Measurements from ENCODE around the gene STK10. TPM values are rescaled to one million over a fixed set of nuclear protein-coding genes. Genes with fewer than 3 reads are reported as not detected.

Gene STK10
- total and polyA plus RNA-seq, 9 of the 15 experiments (the other 6 are each of a cell fraction or from before 2014, with no cell fraction given) = 0.30 to 6.7 (median 2.4) TPM

- TF ChIP-seq, protein P1, sequence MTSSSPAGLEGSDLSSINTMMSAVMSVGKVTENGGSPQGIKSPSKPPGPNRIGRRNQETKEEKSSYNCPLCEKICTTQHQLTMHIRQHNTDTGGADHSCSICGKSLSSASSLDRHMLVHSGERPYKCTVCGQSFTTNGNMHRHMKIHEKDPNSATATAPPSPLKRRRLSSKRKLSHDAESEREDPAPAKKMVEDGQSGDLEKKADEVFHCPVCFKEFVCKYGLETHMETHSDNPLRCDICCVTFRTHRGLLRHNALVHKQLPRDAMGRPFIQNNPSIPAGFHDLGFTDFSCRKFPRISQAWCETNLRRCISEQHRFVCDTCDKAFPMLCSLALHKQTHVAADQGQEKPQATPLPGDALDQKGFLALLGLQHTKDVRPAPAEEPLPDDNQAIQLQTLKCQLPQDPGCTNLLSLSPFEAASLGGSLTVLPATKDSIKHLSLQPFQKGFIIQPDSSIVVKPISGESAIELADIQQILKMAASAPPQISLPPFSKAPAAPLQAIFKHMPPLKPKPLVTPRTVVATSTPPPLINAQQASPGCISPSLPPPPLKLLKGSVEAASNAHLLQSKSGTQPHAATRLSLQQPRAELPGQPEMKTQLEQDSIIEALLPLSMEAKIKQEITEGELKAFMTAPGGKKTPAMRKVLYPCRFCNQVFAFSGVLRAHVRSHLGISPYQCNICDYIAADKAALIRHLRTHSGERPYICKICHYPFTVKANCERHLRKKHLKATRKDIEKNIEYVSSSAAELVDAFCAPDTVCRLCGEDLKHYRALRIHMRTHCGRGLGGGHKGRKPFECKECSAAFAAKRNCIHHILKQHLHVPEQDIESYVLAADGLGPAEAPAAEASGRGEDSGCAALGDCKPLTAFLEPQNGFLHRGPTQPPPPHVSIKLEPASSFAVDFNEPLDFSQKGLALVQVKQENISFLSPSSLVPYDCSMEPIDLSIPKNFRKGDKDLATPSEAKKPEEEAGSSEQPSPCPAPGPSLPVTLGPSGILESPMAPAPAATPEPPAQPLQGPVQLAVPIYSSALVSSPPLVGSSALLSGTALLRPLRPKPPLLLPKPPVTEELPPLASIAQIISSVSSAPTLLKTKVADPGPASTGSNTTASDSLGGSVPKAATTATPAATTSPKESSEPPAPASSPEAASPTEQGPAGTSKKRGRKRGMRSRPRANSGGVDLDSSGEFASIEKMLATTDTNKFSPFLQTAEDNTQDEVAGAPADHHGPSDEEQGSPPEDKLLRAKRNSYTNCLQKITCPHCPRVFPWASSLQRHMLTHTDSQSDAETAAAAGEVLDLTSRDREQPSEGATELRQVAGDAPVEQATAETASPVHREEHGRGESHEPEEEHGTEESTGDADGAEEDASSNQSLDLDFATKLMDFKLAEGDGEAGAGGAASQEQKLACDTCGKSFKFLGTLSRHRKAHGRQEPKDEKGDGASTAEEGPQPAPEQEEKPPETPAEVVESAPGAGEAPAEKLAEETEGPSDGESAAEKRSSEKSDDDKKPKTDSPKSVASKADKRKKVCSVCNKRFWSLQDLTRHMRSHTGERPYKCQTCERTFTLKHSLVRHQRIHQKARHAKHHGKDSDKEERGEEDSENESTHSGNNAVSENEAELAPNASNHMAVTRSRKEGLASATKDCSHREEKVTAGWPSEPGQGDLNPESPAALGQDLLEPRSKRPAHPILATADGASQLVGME (CRISPR knock-in tag; IDR thresholded peaks at IDR 0.05) = no peak
- TF ChIP-seq TAF1 (IDR thresholded peaks at IDR 0.05; ENCODE audit: control insufficient read depth, extremely low read depth, insufficient read depth, low read length, severe bottlenecking) = no peak
- TF ChIP-seq RFX5 (IDR thresholded peaks at IDR 0.05; ENCODE audit: low read depth, low read length) = no peak
- 0 out of 2 replicates have a peak, but pooled peaks have one; percentile 15 for TF ChIP-seq RB1 (IDR thresholded peaks at IDR 0.05; ENCODE audit: low read depth)
- TF ChIP-seq XRCC4 (IDR thresholded peaks at IDR 0.05; ENCODE audit: extremely low read depth, insufficient read depth, insufficient read length) = no peak
- peak; percentile 38; the same call in 1 of the 2 replicates for TF ChIP-seq EGR1 (conservative IDR thresholded peaks at IDR 0.05)
- no peak for TF ChIP-seq NFE2L1 (tag; IDR thresholded peaks at IDR 0.05; ENCODE audit: borderline replicate concordance, low read depth)
- TF ChIP-seq FUS (optimal IDR thresholded peaks at IDR 0.05; ENCODE audit: low read depth, low read length) = no peak
- TF ChIP-seq CC2D1A (IDR thresholded peaks at IDR 0.05) = peak; percentile 69; the same call in 1 of the 2 replicates
- TF ChIP-seq, protein P2, sequence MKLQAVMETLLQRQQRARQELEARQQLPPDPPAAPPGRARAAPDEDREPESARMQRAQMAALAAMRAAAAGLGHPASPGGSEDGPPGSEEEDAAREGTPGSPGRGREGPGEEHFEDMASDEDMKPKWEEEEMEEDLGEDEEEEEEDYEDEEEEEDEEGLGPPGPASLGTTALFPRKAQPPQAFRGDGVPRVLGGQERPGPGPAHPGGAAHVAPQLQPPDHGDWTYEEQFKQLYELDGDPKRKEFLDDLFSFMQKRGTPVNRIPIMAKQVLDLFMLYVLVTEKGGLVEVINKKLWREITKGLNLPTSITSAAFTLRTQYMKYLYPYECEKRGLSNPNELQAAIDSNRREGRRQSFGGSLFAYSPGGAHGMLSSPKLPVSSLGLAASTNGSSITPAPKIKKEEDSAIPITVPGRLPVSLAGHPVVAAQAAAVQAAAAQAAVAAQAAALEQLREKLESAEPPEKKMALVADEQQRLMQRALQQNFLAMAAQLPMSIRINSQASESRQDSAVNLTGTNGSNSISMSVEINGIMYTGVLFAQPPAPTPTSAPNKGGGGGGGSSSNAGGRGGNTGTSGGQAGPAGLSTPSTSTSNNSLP (IDR thresholded peaks at IDR 0.05; ENCODE audit: borderline replicate concordance, low read depth, low read length) = no peak
- TF ChIP-seq SREBF2 (CRISPR knock-in tag; IDR thresholded peaks at IDR 0.05) = no peak
- peak; percentile 87 for TF ChIP-seq JUND (IDR thresholded peaks at IDR 0.05; ENCODE audit: borderline replicate concordance, low read depth, low read length)
- TF ChIP-seq JUND (tag; IDR thresholded peaks at IDR 0.05; ENCODE audit: borderline replicate concordance, low read depth, low read length) = peak; percentile 75; the same call in 2 of the 3 replicates
- TF ChIP-seq UBTF (IDR thresholded peaks at IDR 0.05; ENCODE audit: borderline replicate concordance in 1 of 2, low read depth in 2 of 2, low read length in 2 of 2) = no peak
- no peak for TF ChIP-seq SNIP1 (IDR thresholded peaks at IDR 0.05; ENCODE audit: low read depth)
- no peak for TF ChIP-seq MCM3 (IDR thresholded peaks at IDR 0.05)
- TF ChIP-seq ZNF146 (CRISPR knock-in tag; IDR thresholded peaks at IDR 0.05; ENCODE audit: unreplicated experiment) = no peak
- TF ChIP-seq SRF (CRISPR knock-in tag; IDR thresholded peaks at IDR 0.05) = no peak
- no peak for TF ChIP-seq NR3C1 (CRISPR knock-in tag; IDR thresholded peaks at IDR 0.05)
- no peak for TF ChIP-seq SMAD1 (IDR thresholded peaks at IDR 0.05; ENCODE audit: low read depth, low read length, partially characterized antibody)
Observed at GRCh38 chr5:172142709-172143215, 45.3 kb downstream of the STK10 start (continued).
